Kidney epithelial cell (primary cell): Measurements from ENCODE around the gene CHRNA10. TPM values are rescaled to one million over a fixed set of nuclear protein-coding genes. Genes with fewer than 3 reads are reported as not detected.

Experiments
- DNase-seq: peaks from one replicate; pipeline ENCODE4 v3.0.0-alpha.2; 2010; ENCODE audit warnings: low read depth
- H3K27me3 ChIP-seq: 2 replicates; pipeline ENCODE4 v1.6.0; 2011; ENCODE audit warnings: low read length; ENCODE audit not compliant: control insufficient read depth, insufficient read depth
- H3K36me3 ChIP-seq: 2 replicates; pipeline ENCODE4 v1.5.1; 2011; ENCODE audit warnings: low read length; ENCODE audit not compliant: control insufficient read depth, insufficient read depth
- H3K4me3 ChIP-seq: 2 replicates; pipeline ENCODE4 v1.5.1; 2011; ENCODE audit warnings: low read depth, mild to moderate bottlenecking, control low read depth, low read length
- CTCF ChIP-seq: IDR thresholded peaks from 2 replicates; pipeline ENCODE4 v1.5.1; 2011; ENCODE audit warnings: mild to moderate bottlenecking, moderate library complexity, low read length, control low read depth, inconsistent platforms; ENCODE audit not compliant: insufficient read depth, poor library complexity, severe bottlenecking
- total RNA-seq: library from RNA; depleted of rRNA; stranded (reverse); fragments of >200 nt; gene quantifications from 2 replicates; pipeline ENCODE4 v1.2.3, GENCODE V29; 2015

Gene CHRNA10
- total RNA-seq, 1 donor from 2014 or later = 0.54 TPM

- Histone ChIP-seq H3K27me3 (peaks cover 23% of the 10 kb centered on the region), H3K4me3 (no peak overlapping the region), H3K36me3 (no peaks in the 10 kb centered on the region)
- DNase-seq = no peak
- no peak for TF ChIP-seq CTCF
Measured at GRCh38 chr11:3639841-3640240, 31.3 kb downstream of the CHRNA10 start.

GRCh38 chr11:3638513-3638912 lies 32.7 kb downstream of the CHRNA10 start:
- no peak for DNase-seq
- TF ChIP-seq CTCF = no peak
- H3K36me3 ChIP-seq = no peaks in the 10 kb centered on the region
- H3K27me3 ChIP-seq = peaks cover 23% of the 10 kb centered on the region
- H3K4me3 ChIP-seq = no peak overlapping the region

GRCh38 chr11:3637201-3637600 lies 34.0 kb downstream of the CHRNA10 start:
- TF ChIP-seq CTCF = no peak
- no peaks in the 10 kb centered on the region for H3K36me3 ChIP-seq
- no peak for DNase-seq
- no peak overlapping the region for H3K4me3 ChIP-seq
- H3K27me3 ChIP-seq = peaks cover 15% of the 10 kb centered on the region

DNA sequence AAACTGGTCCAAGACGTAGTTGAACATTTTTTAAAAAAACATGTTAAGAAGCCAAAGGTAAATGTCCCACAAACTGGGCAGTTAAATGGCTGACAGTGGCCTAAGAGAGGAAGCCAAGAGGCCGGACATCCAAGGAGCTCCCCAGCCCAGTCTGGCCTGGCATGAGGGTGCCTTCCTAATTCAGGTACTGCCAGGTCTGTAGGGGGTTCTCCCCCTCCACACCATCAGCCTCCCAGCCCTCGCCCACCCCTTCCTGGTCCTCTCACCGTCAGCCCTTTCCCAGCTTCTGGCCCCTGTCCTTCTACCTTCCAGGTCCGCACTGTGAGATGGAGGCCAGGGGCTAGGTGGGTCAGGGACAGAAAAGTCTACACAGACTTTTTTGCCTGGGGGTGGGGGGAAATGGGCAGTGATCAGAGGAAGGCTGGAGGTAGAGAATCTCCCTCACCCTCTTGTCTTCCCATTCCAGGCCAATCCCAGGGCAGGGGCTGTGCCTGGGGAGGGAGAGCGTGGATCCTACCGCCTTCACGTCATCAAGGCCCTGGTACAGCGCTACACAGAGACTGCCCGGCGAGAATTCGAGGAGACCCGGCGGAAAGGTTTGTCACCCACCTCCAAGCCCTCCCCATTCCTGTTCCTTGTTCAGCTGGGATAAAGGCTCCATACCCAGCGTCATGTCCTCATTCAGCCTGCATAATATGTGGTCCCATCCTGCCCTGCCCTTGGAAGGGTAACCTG lies 35.4 kb downstream of the CHRNA10 start:
- no peak for DNase-seq
- no peak for TF ChIP-seq CTCF
- no peak overlapping the region for H3K4me3 ChIP-seq
- H3K36me3 ChIP-seq = no peaks in the 10 kb centered on the region
- peaks cover 13% of the 10 kb centered on the region for H3K27me3 ChIP-seq

GRCh38 chr11:3632070-3632660 lies 39.0 kb downstream of the CHRNA10 start:
- H3K27me3 ChIP-seq = peaks cover 7% of the 10 kb centered on the region
- no peak overlapping the region for H3K4me3 ChIP-seq
- TF ChIP-seq CTCF = no peak
- no peak for DNase-seq
- H3K36me3 ChIP-seq = no peaks in the 10 kb centered on the region

GRCh38 chr11:3631331-3631730 lies 39.9 kb downstream of the CHRNA10 start:
- no peak for TF ChIP-seq CTCF
- Histone ChIP-seq H3K36me3 (no peaks in the 10 kb centered on the region), H3K4me3 (no peak overlapping the region), H3K27me3 (peaks cover 4% of the 10 kb centered on the region)
- no peak for DNase-seq
